ENCODE data around the gene CHST13.
"Not testable (repeated sequence)": the region's sequence is repeated elsewhere in the genome, so short reads cannot be mapped to it uniquely, and the experiment has no call there.

Gene CHST13

DNA sequence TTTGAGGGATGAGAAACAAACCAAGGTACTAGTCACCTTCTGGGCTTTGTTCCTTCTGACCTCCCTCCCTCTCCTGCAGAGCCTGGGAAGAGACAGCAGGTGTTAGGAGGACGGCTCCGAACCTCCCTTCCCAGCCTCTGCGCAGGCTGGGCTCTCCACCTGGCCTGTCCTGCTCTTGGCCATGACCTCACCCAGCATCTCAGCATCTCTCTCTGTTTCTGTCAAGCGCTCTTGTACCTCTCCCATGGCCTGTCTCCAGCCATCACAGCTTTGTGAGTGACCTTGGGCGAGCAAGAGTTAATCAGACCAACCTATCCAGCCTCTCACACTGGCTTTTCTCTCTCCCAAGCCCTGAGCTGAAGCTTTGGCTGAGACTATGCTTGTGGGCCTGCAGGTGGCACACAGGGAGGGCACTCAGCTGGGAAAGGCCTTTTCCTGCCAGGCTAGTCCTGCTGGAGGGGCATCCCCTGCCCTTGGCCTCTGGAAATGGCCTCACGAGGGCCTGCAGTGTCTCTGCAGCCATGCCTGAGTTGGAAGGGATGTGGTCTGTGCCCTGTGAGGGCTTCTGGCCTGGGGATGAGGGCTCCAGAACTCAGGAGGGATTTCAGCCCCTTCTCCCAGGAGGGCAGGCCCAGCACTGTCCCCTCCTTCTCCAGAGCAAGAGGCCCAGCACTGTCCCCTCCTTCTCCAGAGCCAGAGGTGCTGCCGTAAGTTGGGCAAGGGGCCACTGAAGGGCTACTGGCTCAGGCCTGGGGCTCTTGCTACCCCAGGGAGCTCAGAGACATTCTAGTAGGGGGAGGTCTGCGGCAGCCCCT is 2.1 kb downstream of the CHST13 start:
- no peak for DNase-seq (ENCODE audit: low spot score)

DNA sequence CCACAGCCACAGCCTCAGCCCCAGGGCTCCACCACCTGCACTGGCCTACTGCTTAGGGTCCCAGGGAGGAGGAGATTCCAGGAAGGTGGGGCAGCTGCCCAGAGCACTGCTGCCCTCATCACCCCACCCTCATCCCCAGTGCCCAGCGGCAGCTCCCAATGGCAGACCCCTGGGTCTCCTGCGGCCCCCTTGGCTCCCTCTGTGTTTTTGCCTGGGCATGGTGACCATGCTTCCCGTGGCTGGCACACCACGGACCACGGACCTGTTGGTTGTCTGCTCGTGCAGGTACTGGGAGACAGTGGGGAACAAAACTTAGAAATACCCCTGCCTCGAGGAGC is 2.7 kb downstream of the CHST13 start:
- DNase-seq (ENCODE audit: low spot score) = no peak

GRCh38 chr3:126527006-126527405 is 3.1 kb downstream of the CHST13 start:
- no peak for DNase-seq (ENCODE audit: low spot score)

DNA sequence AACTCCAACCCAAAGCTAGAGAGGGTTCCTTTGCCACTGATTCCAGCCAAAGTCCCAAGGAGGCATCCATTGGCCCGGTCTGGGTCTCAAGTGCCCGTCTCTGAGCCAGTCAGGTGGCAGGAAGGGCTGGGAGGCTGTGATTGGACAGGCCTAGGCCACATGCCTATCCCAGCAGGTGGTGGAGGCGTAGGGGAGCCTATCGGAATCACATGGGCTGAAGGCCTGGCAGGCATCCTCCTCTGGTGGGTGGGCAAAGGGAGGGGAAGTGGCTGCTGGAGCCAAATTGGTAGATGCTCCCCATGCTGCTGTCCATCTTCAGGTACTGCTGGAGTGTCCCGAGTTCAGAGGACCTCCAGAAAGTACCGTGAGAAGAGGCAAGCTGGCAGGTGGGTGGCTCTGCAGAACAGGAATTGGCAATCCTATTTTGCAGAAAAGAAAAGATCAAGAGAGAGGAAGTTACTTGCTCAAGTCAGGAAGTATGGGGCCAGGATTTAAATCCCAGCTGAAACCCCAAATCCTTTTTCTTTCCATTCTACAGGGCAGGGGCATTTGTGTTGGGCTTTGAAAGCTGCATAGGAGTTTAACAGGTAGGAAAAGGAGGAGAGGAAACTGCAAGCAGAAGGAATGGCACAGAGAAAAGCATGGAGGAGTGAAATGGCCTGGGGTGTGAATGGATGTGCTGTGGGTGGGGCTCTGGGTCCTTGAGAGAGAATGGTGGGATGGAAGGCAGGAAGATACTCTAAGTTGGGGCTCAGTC is 3.7 kb downstream of the CHST13 start:
- DNase-seq (ENCODE audit: low spot score) = no peak

DNA sequence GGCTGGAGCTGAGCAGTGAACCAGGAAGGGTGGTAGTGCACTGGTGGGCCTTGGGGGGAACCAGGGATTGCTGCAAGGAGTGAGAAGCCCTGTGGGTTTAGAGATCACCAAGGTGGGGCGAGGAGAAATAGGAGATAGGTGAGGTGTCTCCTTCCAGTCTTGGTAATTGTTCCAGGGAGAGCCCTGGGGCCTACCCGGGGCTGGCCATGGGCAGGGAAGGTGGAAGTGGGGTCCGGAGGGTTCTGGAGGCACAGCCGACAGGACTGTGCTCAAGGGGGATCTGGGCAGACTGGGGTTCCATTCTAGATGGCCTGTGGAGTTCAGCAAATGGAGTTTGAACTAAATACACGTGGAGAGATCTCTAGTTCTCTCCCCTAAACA is 4.5 kb downstream of the CHST13 start:
- no peak for DNase-seq (ENCODE audit: low spot score)

DNA sequence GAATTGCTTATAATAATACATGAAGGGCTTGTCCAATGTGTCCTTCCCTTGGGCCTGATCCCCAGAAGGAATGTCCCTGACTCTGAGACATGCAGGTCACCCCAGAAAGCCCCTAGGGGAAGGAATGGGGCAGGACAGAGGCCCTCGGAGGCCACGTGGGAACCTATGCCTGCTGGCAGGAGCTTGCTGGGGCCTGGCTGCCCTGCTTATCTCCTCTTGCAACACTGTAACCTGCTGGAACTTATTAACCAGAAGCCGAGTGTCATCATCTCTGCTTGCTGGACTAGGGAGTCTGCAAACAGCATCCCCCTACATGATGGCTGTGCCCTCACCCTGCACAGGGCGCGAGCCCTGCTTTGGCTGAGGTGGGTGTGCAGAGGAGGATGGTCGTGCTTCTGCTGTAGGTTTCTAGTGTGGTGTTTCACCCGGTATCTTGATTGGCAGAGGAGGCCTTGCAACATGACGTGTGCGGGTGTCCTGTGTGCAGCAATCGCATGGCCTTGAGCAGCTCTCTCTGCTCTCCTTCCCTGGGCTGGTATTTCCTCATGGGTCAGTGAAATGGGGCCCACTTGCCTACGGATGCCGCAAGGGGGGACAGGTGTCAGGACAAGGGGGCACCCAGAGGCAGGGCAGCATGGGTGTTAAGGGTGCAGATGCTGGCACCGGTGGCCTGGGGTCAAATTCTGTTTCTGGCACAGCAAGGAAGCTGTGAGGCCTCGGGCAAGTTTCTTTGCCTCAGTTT is 5.0 kb downstream of the CHST13 start:
- DNase-seq (ENCODE audit: low spot score) = no peak

DNA sequence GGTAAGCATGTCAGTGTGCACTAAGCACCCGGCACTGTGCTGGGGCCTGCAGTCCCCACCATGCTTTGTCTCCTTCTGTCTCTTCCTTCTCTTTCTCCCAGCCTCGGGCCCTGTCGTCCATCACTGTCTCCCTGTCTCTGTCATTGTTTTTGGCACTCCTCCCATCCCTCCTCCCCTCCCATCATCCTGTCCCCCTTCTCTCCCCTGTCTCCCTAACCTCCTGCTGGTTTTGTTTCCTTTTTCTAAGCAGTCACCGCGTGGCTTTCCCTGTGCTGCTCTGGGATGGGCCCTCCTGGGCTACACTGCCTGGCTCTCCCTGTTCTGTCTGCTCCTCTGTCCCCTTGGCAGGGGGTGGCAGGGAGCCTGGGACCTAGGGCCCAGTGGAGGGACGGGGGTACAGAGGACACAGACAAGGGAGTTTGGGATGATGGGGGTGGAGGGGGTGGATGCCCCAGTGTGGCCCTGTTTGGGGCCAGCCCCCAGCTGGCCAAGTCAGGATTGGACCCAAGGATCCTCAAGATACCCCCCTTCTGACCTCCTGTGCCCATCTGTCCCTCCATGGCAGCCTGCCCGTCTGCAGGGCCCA is 5.7 kb downstream of the CHST13 start:
- no peak for DNase-seq (ENCODE audit: low spot score)

- DNase-seq (ENCODE audit: low spot score) = no peak
Observed at GRCh38 chr3:126530171-126531050, 6.5 kb downstream of the CHST13 start.

GRCh38 chr3:126531051-126531330 is 7.0 kb downstream of the CHST13 start:
- DNase-seq (ENCODE audit: low spot score) = no peak

- DNase-seq (ENCODE audit: low spot score) = no peak
Observed at GRCh38 chr3:126533506-126533905, 9.6 kb downstream of the CHST13 start.

- not testable (repeated sequence) for DNase-seq (ENCODE audit: low spot score)
Observed at GRCh38 chr3:126534716-126535115, 10.8 kb downstream of the CHST13 start.

GRCh38 chr3:126535636-126536035 is 11.7 kb downstream of the CHST13 start:
- no peak for DNase-seq (ENCODE audit: low spot score)

GRCh38 chr3:126536126-126536525 is 12.2 kb downstream of the CHST13 start:
- no peak for DNase-seq (ENCODE audit: low spot score)

GRCh38 chr3:126537116-126537729 is 13.3 kb downstream of the CHST13 start:
- no peak for DNase-seq (ENCODE audit: low spot score)

GRCh38 chr3:126537730-126538281 is 13.9 kb downstream of the CHST13 start:
- no peak for DNase-seq (ENCODE audit: low spot score)

DNA sequence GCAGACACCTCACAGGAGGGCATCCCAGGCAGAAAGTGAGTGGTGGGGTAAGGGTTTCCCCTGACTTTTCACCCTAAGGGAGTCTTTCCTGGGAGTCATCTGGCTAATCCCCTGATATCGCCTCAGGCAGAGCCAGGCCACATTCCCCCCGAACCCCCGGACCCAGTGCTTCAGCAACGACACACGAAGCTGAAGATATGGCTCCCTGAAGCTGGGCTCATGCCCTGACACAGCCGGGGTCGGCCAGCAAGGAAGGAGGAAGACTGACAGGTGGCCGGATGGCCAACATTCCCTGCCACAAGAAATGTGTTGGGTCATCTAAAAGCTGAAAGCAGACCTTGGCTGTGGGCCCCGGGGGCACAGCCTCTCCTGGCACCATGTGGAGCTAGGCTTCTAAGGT is 14.4 kb downstream of the CHST13 start:
- no peak for DNase-seq (ENCODE audit: low spot score)

DNA sequence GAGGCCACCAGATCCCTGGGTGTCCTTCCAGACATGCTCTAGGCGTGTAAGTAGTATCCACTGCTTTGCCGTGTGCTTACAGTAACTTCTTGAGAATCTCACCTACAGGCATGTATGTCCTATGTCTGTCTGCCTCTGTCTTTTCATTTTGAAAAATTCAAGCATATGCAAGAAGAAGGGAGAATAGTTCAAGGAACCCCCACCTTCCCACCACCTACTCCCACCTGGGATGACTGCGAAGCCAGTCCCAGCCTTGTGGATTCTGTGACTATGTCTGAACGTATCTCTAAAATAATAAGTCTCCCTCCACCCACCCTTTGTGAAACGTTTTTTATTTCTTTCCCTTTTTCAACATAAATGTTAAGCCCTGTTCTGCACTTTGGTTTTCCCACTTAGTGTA is 15.0 kb downstream of the CHST13 start:
- no peak for DNase-seq (ENCODE audit: low spot score)

GRCh38 chr3:126539558-126540250 is 15.7 kb downstream of the CHST13 start:
- DNase-seq (ENCODE audit: low spot score) = no peak

DNA sequence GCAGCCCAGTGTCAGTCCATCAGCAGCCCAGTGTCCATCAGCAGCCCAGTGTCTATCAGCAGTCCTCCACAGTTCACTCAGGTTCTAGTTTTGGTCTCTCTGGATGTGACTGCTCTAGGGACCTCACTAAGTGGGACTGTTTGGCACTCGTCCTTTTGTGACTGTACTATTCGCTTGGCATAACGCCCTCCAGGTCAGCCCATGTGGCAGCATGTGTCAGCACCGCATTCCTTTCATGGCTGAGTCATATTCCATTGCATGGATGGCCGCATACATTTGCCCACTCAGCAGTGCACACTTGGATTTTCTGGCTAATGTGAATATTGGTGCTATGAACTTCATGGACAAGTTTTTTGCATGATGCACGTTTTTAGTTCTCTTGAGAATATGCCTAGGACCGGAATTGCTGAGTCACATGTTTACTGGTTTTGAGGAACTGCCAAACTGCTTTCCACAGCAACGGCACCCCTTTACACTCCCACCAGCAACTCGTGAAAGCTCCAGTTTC is 16.4 kb downstream of the CHST13 start:
- DNase-seq (ENCODE audit: low spot score) = peak; percentile 29

DNA sequence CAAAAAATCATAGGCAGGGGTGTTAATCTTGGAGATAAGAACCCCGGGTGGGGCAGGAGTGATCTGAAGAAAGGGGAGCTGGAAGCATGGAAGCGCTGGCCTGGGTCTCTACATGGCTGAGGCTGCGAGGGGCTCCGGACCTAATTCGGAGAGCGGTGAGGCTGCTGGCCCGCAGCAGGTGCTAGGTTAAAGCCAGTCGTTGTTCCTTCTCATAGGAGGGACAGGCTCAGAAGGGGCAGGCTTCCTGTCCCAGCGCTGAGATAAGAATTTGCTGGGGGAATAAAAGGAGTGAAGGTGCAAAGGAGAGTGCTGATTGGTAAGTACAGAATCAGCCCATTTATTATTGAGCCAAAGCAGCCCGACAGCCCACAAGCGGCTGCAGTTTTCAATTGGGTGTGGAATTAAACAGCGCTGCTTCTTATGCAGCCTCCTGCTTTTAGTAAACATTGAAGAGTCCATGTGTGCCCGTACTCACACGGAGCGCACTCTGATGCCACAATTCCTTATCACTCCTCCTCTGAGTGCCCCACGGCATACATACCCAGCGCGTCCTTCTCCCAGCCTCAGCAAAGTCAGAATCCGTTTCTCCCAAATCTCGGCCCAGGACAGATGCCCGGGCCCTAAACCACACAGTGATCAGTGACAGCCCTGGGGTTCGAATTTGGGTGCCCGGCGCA is 17.1 kb downstream of the CHST13 start:
- DNase-seq (ENCODE audit: low spot score) = no peak

Data from COLO829 (cell line).